Kidney epithelial cell (primary cell): ENCODE results near the gene CCDC136. TPM values are rescaled to one million over a fixed set of nuclear protein-coding genes. Genes with fewer than 3 reads are reported as not detected.

Source experiments
- DNase-seq: peaks from one replicate; pipeline ENCODE4 v3.0.0-alpha.2; 2010; ENCODE audit warnings: low read depth
- H3K27me3 ChIP-seq: 2 replicates; pipeline ENCODE4 v1.6.0; 2011; ENCODE audit warnings: low read length; ENCODE audit not compliant: control insufficient read depth, insufficient read depth
- H3K36me3 ChIP-seq: 2 replicates; pipeline ENCODE4 v1.5.1; 2011; ENCODE audit warnings: low read length; ENCODE audit not compliant: control insufficient read depth, insufficient read depth
- H3K4me3 ChIP-seq: 2 replicates; pipeline ENCODE4 v1.5.1; 2011; ENCODE audit warnings: low read depth, mild to moderate bottlenecking, control low read depth, low read length
- total RNA-seq: library from RNA; depleted of rRNA; stranded (reverse); fragments of >200 nt; gene quantifications from 2 replicates; pipeline ENCODE4 v1.2.3, GENCODE V29; 2015
- TF ChIP-seq, protein P1 (sequence below): IDR thresholded peaks from 2 replicates; pipeline ENCODE4 v1.5.1; 2011; ENCODE audit warnings: mild to moderate bottlenecking, moderate library complexity, low read length, control low read depth, inconsistent platforms; ENCODE audit not compliant: insufficient read depth, poor library complexity, severe bottlenecking

The CCDC136 gene
- total RNA-seq, 1 donor from 2014 or later = 7.2 TPM

DNA sequence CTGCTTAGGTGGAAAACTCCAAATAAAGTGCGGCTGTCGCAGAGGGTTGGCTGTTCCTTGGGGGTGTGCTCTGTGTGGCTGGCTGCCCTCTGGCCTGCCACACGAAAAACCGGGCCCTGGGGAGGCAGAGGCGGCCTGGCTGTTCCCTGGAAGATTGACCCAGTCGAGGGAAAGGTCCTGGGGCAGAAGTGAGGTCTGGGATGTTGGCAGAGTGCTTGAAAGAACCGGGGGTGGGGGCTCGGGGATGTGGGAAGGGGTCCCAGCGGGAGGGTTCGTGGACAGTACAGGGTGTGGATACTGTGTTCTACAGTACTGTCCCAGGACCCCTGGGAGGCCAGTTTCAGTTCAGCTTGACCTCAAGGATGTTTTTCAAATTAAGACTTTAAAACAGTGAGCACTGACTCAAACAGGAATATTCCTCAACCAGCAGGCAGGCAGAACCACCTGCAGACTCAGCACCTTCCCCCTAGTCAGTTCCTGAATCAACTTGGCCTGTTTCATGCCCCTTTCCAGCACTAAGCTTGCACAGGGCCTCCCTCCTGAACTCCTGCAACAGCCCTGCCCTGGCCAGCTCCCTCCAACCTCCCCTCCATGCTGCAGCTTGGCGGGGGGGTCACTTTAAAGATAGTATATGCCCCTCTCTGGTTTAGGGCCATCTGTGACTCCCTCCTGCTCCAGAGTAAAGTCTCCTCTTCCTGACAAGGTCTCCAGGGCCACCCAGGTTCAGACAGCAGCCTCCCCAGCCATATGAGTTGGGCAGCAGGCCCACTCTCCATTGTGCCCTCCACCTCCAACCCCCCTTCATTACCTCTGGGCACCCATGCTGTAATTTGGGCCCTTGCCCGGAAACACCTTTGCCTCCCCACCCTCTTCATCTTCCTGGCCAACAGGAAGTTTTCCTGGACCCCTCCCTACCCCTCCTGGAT lies 67.7 kb downstream of the CCDC136 start:
- Histone ChIP-seq H3K36me3 (no peaks in the 10 kb centered on the region), H3K4me3 (no peak overlapping the region), H3K27me3 (no peaks in the 10 kb centered on the region)
- TF ChIP-seq, protein P1, sequence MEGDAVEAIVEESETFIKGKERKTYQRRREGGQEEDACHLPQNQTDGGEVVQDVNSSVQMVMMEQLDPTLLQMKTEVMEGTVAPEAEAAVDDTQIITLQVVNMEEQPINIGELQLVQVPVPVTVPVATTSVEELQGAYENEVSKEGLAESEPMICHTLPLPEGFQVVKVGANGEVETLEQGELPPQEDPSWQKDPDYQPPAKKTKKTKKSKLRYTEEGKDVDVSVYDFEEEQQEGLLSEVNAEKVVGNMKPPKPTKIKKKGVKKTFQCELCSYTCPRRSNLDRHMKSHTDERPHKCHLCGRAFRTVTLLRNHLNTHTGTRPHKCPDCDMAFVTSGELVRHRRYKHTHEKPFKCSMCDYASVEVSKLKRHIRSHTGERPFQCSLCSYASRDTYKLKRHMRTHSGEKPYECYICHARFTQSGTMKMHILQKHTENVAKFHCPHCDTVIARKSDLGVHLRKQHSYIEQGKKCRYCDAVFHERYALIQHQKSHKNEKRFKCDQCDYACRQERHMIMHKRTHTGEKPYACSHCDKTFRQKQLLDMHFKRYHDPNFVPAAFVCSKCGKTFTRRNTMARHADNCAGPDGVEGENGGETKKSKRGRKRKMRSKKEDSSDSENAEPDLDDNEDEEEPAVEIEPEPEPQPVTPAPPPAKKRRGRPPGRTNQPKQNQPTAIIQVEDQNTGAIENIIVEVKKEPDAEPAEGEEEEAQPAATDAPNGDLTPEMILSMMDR = no peak
- DNase-seq = no peak

DNA sequence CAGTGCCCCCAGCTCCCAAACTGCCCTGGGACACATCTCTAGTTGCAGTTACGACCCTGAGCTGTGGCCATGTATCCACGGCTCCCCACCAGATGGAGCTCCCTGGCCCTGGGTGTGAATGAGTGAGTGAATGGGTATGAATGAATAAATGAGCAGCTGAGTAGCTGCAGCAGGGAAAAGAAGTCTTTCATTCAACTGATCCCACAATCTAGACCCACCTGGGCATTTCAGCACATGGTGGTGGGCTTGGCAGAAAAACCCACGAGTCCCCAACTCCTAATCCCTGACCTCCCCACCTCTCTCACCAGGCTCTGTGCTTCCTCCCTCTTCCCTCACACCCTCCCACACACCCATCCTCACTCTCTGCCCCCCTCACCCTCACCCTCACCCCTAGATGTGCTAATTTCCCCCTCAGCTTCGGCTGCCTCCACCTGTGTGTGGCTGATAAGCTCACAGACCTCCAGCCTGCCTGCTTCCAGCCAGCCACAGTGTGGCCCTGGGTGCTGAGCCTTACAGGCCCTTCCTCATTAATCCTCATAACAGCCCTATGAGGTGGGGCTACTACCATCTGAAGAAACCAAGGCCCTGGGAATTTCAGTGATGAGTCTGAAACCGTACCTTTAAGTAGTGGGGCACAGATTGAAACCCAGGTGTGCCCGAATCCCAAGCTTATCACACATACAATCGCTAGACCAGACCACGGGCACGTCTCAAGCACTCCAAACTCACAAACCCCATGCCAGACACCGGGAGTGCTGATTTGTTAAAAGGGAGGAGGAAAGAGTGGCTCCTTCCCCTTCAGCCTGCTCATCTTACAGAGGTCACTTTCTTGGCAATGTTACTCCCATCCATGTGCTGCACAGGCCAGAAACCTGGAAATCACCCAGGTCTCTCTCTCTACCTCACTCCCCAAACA lies 68.6 kb downstream of the CCDC136 start:
- TF ChIP-seq, protein P1 = peak; percentile 15

DNA sequence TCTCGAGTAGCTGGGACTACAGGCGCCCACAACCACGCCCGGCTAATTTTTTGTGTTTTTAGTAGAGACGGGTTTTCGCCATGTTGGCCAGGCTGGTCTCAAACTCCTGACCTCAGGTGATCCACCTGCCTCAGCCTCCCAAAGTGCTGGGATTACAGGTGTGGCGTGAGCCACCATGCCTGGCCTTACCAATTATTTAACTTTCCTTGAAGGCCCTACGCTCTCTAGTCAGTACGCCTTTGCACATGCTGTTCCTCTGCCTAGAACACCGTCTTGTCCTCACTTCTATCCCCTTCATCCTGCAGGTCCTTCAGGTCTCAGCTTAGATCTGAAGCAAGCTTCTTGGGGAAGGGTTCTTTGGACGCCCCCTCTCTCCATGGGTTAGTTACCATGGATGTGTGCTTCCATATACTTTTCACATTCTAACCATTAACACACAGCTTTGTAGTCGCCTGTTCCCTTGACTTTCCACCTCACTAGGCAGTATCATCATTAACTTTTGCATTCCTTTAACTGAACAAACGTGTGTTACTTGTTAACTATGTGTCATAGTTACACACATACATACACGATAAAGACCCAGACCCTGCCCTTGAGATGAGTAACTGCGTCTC lies 70.3 kb downstream of the CCDC136 start:
- H3K27me3 ChIP-seq = no peaks in the 10 kb centered on the region
- H3K4me3 ChIP-seq = peak overlapping the region; percentile 31
- DNase-seq = no peak
- H3K36me3 ChIP-seq = no peaks in the 10 kb centered on the region
- TF ChIP-seq, protein P1 = no peak

More for the DNA sequence above, 68.6 kb downstream of the CCDC136 start:
- no peak overlapping the region for H3K4me3 ChIP-seq
- DNase-seq = no peak
- no peaks in the 10 kb centered on the region for H3K36me3 ChIP-seq
- H3K27me3 ChIP-seq = no peaks in the 10 kb centered on the region

DNA sequence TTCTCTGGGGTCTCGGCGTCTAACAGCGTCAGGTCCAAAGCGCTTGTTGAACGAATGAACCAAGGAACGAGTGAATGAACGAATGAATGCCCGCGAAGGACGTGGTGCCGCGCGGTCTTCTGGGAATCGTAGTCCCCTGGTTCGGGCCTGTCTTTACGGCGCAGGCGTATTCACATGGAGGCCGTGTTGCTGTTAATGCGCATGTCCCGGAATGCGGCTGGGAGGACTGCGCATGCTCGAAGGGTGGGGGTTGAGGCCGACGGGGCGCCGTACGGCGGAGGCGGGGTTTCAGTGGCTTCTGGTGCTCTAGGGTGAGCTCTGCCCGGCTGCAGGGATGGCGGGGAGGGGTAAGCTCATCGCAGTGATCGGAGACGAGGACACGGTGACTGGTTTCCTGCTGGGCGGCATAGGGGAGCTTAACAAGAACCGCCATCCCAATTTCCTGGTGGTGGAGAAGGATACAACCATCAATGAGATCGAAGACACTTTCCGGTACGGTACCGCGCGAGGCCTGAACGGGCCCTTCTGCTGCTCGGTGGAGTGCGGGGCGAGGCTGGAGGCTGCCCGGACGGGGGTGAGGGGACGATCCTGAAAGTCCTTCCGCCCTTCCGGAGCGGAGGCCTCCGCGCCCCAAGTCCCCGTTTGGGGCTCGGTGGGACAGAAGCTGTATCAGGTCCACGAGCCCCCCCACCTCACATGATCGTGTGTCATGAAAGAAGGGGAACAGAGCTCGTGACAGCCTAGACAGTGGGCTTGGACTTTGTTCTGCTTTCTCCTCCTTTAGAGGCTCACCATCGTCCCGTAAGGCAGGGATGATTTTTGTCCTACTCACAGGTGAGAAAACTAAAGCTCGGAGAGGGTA lies 71.0 kb downstream of the CCDC136 start, which contains the start of gene ATP6V1F:
Gene ATP6V1F (plus strand): TSS at position 286 of the 862 bp plus-strand sequence. CDS start 49 bp downstream, at position 335.
- peak; percentile 84 for DNase-seq
- peak within 1 kb of the TSS; percentile 82 for H3K4me3 ChIP-seq
- TF ChIP-seq, protein P1 = no peak
- no peaks in the 10 kb centered on the region for H3K36me3 ChIP-seq
- no peaks in the 10 kb centered on the region for H3K27me3 ChIP-seq

DNA sequence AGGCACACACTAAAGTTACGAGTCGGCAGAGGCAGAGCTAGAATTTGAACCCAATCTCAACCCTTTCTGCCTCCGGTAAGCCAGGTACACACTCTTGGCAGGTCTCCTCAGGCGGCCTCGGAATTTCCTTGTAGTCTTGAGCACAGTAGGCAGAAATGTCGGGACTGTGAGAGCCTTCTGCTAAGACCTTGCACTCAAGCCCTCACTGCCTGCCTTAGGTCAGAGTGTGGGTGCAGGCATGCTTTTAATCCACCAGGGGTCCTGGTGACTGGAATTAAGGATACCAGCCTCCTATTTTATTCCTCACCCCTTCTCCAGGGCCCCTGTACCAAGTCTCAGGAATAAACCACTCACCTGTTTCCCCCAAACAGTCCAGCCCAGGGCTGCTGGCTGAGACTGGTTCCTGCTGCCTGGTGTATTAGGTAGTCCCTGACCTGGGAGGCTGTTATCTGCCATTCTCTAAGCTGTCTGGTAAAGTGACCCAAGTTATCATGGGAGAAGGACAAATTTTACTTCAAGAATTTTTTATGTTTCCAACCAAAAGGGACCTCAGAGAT lies 71.7 kb downstream of the CCDC136 start:
- Histone ChIP-seq H3K36me3 (no peaks in the 10 kb centered on the region), H3K27me3 (no peaks in the 10 kb centered on the region), H3K4me3 (peak overlapping the region; percentile 82)
- DNase-seq = no peak
- TF ChIP-seq, protein P1 = peak; percentile 72
